Endothelial cell of umbilical vein (primary cell): Measurements from ENCODE around the gene PUS10. TPM values are rescaled to one million over a fixed set of nuclear protein-coding genes. Genes with fewer than 3 reads are reported as not detected.
A peak's percentile ranks its signal among the peaks of the same experiment; 100 is the strongest.

ENCODE experiments used
- BruUV-seq: library from RNA; stranded (reverse); fragments of 400-500 nt; replicated peaks from 2 replicates; lab custom pipeline; 2021; lab: Mats Ljungman, UMichigan
- CTCF ChIA-PET: fragments of 300-600, 350-600 bp; sonication (Branson Sonifier 250); formaldehyde crosslinking; loops from one replicate; lab custom pipeline; 2021; ENCODE audit warnings: antibody characterized with exemption, inconsistent platforms; lab: Charles Lee
- POLR2A ChIA-PET: fragments of 300-600, 350-600 bp; sonication (Branson Sonifier 250); formaldehyde crosslinking; loops from one replicate; lab custom pipeline; 2021; ENCODE audit warnings: antibody characterized with exemption, inconsistent platforms; lab: Charles Lee
- DNase-seq: peaks from one replicate; pipeline ENCODE4 v3.0.0-alpha.2; 2011; ENCODE audit warnings: low read depth, low spot score
- FAIRE-seq: peaks from 2 replicates; lab custom pipeline; 2011; peaks lifted over from hg19 to GRCh38; lab: Jason Lieb, UNC
- H2AFZ ChIP-seq: 2 replicates; pipeline ENCODE4 v1.6.0; 2012; ENCODE audit warnings: low read depth, low read length, control low read depth, inconsistent platforms
- H3K27ac ChIP-seq: 2 replicates; pipeline ENCODE4 v1.5.1; 2011; ENCODE audit warnings: low read depth, mild to moderate bottlenecking, control low read depth, low read length, moderate library complexity; ENCODE audit not compliant: insufficient read depth
- H3K27me3 ChIP-seq, 2 experiments: 2 replicates each; pipeline versions ENCODE4 v1.6.0 to v1.6.1; 2011; ENCODE audit warnings: low read length in 2 of 2, mixed read lengths in 1 of 2; ENCODE audit not compliant: control insufficient read depth in 2 of 2, insufficient read depth in 2 of 2
- H3K36me3 ChIP-seq, 2 experiments: 2 replicates in 1 of 2; 3 replicates in 1 of 2; pipeline ENCODE4 v1.5.1; 2011; ENCODE audit warnings: low read length in 2 of 2, mild to moderate bottlenecking in 1 of 2, moderate library complexity in 1 of 2; ENCODE audit not compliant: control insufficient read depth in 2 of 2, insufficient read depth in 2 of 2; ENCODE audit errors: extremely low read depth in 1 of 2
- H3K4me1 ChIP-seq: 3 replicates; pipeline ENCODE4 v1.5.1; 2011; ENCODE audit warnings: mild to moderate bottlenecking, low read length; ENCODE audit not compliant: control insufficient read depth, insufficient read depth; ENCODE audit errors: extremely low read depth
- H3K4me2 ChIP-seq: 2 replicates; pipeline ENCODE4 v1.6.1; 2011; ENCODE audit warnings: low read length, control low read depth, mixed read lengths; ENCODE audit not compliant: insufficient read depth
- H3K4me3 ChIP-seq, 3 experiments: fragments of 200-600 bp in 1 of 3; sonication (generic), shearing (Covaris generic) in 1 of 3; replicated peaks in 1 of 3; 2 replicates each; pipeline ENCODE4 v1.5.1; 2011 to 2016; ENCODE audit warnings: control low read depth in 3 of 3, low read length in 3 of 3, mild to moderate bottlenecking in 2 of 3, inconsistent platforms in 1 of 3, low read depth in 1 of 3, moderate library complexity in 1 of 3; ENCODE audit not compliant: insufficient read depth in 1 of 3
- H3K79me2 ChIP-seq: 2 replicates; pipeline ENCODE4 v1.6.0; 2012; ENCODE audit warnings: low read length, inconsistent platforms; ENCODE audit not compliant: control insufficient read depth, insufficient read depth
- H3K9ac ChIP-seq: replicated peaks from 2 replicates; pipeline ENCODE3; 2011; ENCODE audit warnings: low read length, control low read depth; ENCODE audit not compliant: insufficient read depth; ENCODE audit errors: extremely low read depth
- H3K9me1 ChIP-seq: replicated peaks from 3 replicates; pipeline ENCODE4 v1.6.0; 2011; ENCODE audit warnings: mild to moderate bottlenecking, low read length; ENCODE audit not compliant: control insufficient read depth, insufficient read depth; ENCODE audit errors: extremely low read depth
- H3K9me3 ChIP-seq: replicated peaks from 2 replicates; pipeline ENCODE4 v1.5.1; 2012; ENCODE audit warnings: low read length, inconsistent platforms; ENCODE audit not compliant: control insufficient read depth, insufficient read depth
- H4K20me1 ChIP-seq: replicated peaks from 2 replicates; pipeline ENCODE3; 2011; ENCODE audit warnings: mild to moderate bottlenecking, low read length; ENCODE audit not compliant: control insufficient read depth, insufficient read depth; ENCODE audit errors: extremely low read depth
- CTCF ChIP-seq, 2 donors: IDR thresholded peaks; 1 replicate in 1 of 2; 2 replicates in 1 of 2; pipeline ENCODE4 v1.5.1; 2011; ENCODE audit warnings: low read length in 2 of 2, mild to moderate bottlenecking in 2 of 2, moderate library complexity in 2 of 2, control low read depth in 1 of 2, inconsistent platforms in 1 of 2, low read depth in 1 of 2; ENCODE audit not compliant: insufficient read depth in 1 of 2; ENCODE audit errors: extremely low read depth in 1 of 2
- EZH2 ChIP-seq: IDR thresholded peaks from 2 replicates; pipeline ENCODE4 v1.6.1; 2012; ENCODE audit warnings: borderline replicate concordance, low read depth, mild to moderate bottlenecking, moderate library complexity, low read length, inconsistent platforms; ENCODE audit not compliant: severe bottlenecking
- FOS ChIP-seq: IDR thresholded peaks from 2 replicates; pipeline ENCODE4 v1.6.1; 2011; ENCODE audit warnings: mild to moderate bottlenecking, low read length, moderate library complexity, borderline replicate concordance; ENCODE audit not compliant: insufficient read depth
- GATA2 ChIP-seq: IDR thresholded peaks from 2 replicates; pipeline ENCODE4 v1.7.0; 2011; ENCODE audit warnings: low read depth, mild to moderate bottlenecking, moderate library complexity, mixed read lengths, low read length; ENCODE audit not compliant: insufficient read length, insufficient read depth
- JUN ChIP-seq: IDR thresholded peaks from 2 replicates; pipeline ENCODE4 v1.6.1; 2011; ENCODE audit warnings: borderline replicate concordance, low read depth; ENCODE audit not compliant: insufficient read length, insufficient read depth
- MAX ChIP-seq: IDR thresholded peaks from 2 replicates; pipeline ENCODE4 v1.6.1; 2011; ENCODE audit not compliant: insufficient read depth, insufficient read length
- POLR2A ChIP-seq: IDR thresholded peaks from 2 replicates; pipeline ENCODE4 v1.6.1; 2012; ENCODE audit warnings: low read depth, mild to moderate bottlenecking, control low read depth, low read length
- dilution Hi-C: fragments of 300-500 bp; cut with MboI; formaldehyde crosslinking; loops from one replicate; pipeline ENCODE4 v1.15.0; 2019; ENCODE audit warnings: low sequenced_read_pairs; ENCODE audit not compliant: extremely low pct_ligation_motif_present
- intact Hi-C: fragments of 100-400 bp; cut with micrococcal nuclease; formaldehyde crosslinking; loops from one replicate; pipeline ENCODE4 v1.10.0; 2022
- polyA plus RNA-seq, 4 experiments: library from polyadenylated mRNA; depleted of rRNA in 3 of 4; stranded (reverse) in 3 of 4; unstranded in 1 of 4; fragments of >200 nt; gene quantifications; 2 replicates each; pipeline versions ENCODE4 v1.2.1 to v1.2.3, GENCODE V29; 2011 to 2012; ENCODE audit warnings: missing spikeins in 1 of 4
- total RNA-seq: library from RNA; stranded (reverse); gene quantifications from 2 replicates; pipeline ENCODE4 v1.2.3, GENCODE V29; 2021

PUS10 gene
- total and polyA plus RNA-seq, 2 donors (not counting 3 experiments of a cell fraction or from before 2014, with no cell fraction given), result 3.7 to 10.3 TPM

GRCh38 chr2:61018798-61019197, 743 bp upstream of the PUS10 start:
- Histone ChIP-seq H3K4me3 (peak overlapping the region; percentile 73 to 98 (median 94)), H3K36me3 (peaks cover 0 to 2% of the 10 kb centered on the region in 2 experiments), H3K79me2 (peaks cover 55% of the 10 kb centered on the region), H3K4me1 (peaks cover 19% of the 10 kb centered on the region), H3K27ac (no peak overlapping the region), H3K27me3 (no peaks in the 10 kb centered on the region), H2AFZ (no peak overlapping the region), H4K20me1 (no peaks in the 10 kb centered on the region), H3K9me3 (no peaks in the 10 kb centered on the region), H3K4me2 (peak overlapping the region; percentile 85), H3K9ac (peak overlapping the region; percentile 69), H3K9me1 (no peaks in the 10 kb centered on the region)
- intact Hi-C loops, result loop anchor here (1.0 to 5.0 kb wide), 2 partner anchors 47 to 136 kb away; partner anchors contain the start of genes REL and SANBR
- TF ChIP-seq CTCF (IDR thresholded peaks at IDR 0.05; ENCODE audit: extremely low read depth in 1 of 2, insufficient read depth in 1 of 2, low read depth in 1 of 2, low read length in 2 of 2) (no peak), MAX (no peak), GATA2 (no peak), JUN (no peak), EZH2 (no peak), POLR2A (no peak), FOS (no peak)
- DNase-seq (no peak), FAIRE-seq (no peak)
- CTCF ChIA-PET, result no interaction called here
- dilution Hi-C loops, result no loop called here
- BruUV-seq, result no TSS peak
- POLR2A ChIA-PET, result no interaction called here
